Chondrocyte (in vitro differentiated cells): ENCODE results near the gene CAMK1G. TPM values are rescaled to one million over a fixed set of nuclear protein-coding genes. Genes with fewer than 3 reads are reported as not detected.

Source experiments
- DNase-seq: peaks from one replicate; pipeline ENCODE4 v3.0.0; 2021; ENCODE audit warnings: mixed read lengths, low spot score
- H3K27ac Mint-ChIP-seq: one replicate; pipeline ENCODE4 v1.8.0; 2021; ENCODE audit warnings: mild to moderate bottlenecking, moderate library complexity, mixed read lengths; ENCODE audit not compliant: unreplicated experiment
- H3K27me3 Mint-ChIP-seq: 2 replicates; pipeline ENCODE4 v1.8.0; 2021; ENCODE audit warnings: low read depth, mixed read lengths
- H3K36me3 Mint-ChIP-seq: 2 replicates; pipeline ENCODE4 v1.8.0; 2021; ENCODE audit warnings: low read depth, mixed read lengths
- H3K4me1 Mint-ChIP-seq: 2 replicates; pipeline ENCODE4 v1.8.0; 2021; ENCODE audit warnings: low read depth, mild to moderate bottlenecking, mixed read lengths
- H3K4me3 Mint-ChIP-seq: one replicate; pipeline ENCODE4 v1.8.0; 2021; ENCODE audit warnings: mild to moderate bottlenecking, moderate library complexity, mixed read lengths; ENCODE audit not compliant: unreplicated experiment
- H3K9me3 Mint-ChIP-seq: 2 replicates; pipeline ENCODE4 v1.8.0; 2021; ENCODE audit warnings: low read depth, mixed read lengths
- CTCF ChIP-seq: fragments of 200-600 bp; sonication (generic); IDR thresholded peaks from 2 replicates; pipeline ENCODE4 v1.5.0; 2021; ENCODE audit warnings: antibody characterized with exemption, mild to moderate bottlenecking, moderate library complexity
- total RNA-seq: library from RNA; stranded (reverse); gene quantifications from 3 replicates; pipeline ENCODE4 v1.2.1, GENCODE V29; 2021

CAMK1G gene
- total RNA-seq, 1 donor from 2014 or later: not detected

GRCh38 chr1:209648346-209648745 is 64.8 kb downstream of the CAMK1G start:
- H3K27me3 Mint-ChIP-seq: no peaks in the 10 kb centered on the region
- no peak for DNase-seq

DNA sequence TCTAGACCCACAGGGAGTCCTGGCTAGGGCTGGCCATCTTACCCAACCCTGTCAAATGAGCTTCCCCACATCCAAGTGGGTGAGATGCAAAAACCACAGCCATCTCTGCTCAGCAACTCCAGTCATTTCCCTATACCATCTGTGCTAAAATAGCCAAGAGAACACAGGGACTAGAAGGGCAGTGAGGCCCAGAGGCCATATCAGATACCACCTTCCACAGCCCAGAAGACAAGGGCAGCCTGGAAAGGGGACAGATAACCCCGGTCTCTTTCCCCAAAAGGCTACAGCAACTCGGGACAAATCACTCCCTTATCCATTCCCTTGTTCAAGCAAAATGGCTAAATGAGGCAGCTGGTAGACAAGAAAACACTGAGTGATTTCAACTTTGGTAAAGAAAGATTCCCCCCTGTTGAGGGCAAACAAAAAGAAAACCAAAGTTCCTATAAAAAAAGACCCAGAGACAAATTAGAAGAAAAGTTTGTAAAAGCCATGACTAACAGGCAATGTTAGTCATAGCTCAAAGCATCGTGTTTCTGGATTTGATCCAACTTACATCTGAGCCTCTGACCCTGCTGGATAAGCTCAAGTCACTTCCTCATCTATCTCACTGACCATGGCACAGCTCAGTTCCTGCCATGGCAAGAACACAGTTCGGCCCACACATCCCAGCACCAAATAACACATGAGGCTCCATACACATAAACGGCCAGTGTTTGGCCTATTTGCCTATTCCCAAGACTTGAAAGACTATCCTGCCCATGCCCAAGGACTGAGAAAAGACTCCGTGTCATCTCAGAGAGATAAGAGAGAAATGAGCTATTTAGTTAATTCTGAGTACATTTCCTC is 65.6 kb downstream of the CAMK1G start:
- H3K36me3 Mint-ChIP-seq: no peaks in the 10 kb centered on the region
- peaks cover 69% of the 10 kb centered on the region for H3K4me1 Mint-ChIP-seq

More at GRCh38 chr1:209648346-209648745, 64.8 kb downstream of the CAMK1G start:
- H3K9me3 Mint-ChIP-seq: no peaks in the 10 kb centered on the region
- no peak overlapping the region for H3K4me3 Mint-ChIP-seq
- peaks cover 69% of the 10 kb centered on the region for H3K4me1 Mint-ChIP-seq
- no peak overlapping the region for H3K27ac Mint-ChIP-seq
- TF ChIP-seq CTCF: no peak
- H3K36me3 Mint-ChIP-seq: no peaks in the 10 kb centered on the region

GRCh38 chr1:209650454-209650853 is 66.9 kb downstream of the CAMK1G start:
- Mint-ChIP-seq H3K4me3 (no peak overlapping the region), H3K4me1 (peaks cover 71% of the 10 kb centered on the region), H3K36me3 (no peaks in the 10 kb centered on the region)

More for the DNA sequence above, 65.6 kb downstream of the CAMK1G start:
- no peaks in the 10 kb centered on the region for H3K9me3 Mint-ChIP-seq
- TF ChIP-seq CTCF: no peak
- H3K4me3 Mint-ChIP-seq: no peak overlapping the region
- no peaks in the 10 kb centered on the region for H3K27me3 Mint-ChIP-seq
- H3K27ac Mint-ChIP-seq: peak overlapping the region; percentile 88
- DNase-seq: no peak

DNA sequence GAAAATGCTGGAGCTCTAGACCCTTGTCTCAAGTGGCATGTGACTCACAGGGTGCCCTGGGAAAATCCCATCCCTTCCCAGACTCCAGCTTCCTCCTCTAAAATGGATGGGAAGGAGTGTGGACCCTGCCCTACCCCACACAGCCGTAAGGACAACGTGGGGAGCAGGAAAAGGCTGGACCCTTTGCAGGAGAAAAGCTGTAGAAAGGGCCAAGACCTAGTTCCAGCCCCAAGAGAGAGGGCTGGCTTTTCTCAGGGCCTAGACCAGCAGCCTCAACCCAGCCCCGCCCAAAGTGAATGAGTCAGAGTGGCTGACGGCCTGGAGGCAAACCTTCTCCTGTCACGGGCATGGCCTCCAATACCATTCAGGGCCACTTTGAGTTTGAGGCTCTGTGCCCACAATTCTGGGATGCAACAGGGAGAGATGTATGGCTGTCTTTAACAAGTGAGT is 67.6 kb downstream of the CAMK1G start:
- no peak for TF ChIP-seq CTCF
- Mint-ChIP-seq H3K4me1 (peaks cover 71% of the 10 kb centered on the region), H3K36me3 (no peaks in the 10 kb centered on the region), H3K27me3 (peaks cover 2% of the 10 kb centered on the region), H3K9me3 (no peaks in the 10 kb centered on the region), H3K4me3 (no peak overlapping the region), H3K27ac (peak overlapping the region; percentile 83)
- DNase-seq: no peak

More at GRCh38 chr1:209650454-209650853, 66.9 kb downstream of the CAMK1G start:
- peak overlapping the region; percentile 57 for H3K27ac Mint-ChIP-seq
- DNase-seq: no peak
- H3K27me3 Mint-ChIP-seq: peaks cover 2% of the 10 kb centered on the region
- TF ChIP-seq CTCF: no peak
- no peaks in the 10 kb centered on the region for H3K9me3 Mint-ChIP-seq

GRCh38 chr1:209652121-209652735 is 68.7 kb downstream of the CAMK1G start, which contains the start of gene LAMB3:
Gene LAMB3 (minus strand): TSS chr1:209652425. CDS start chr1:209650944, 1,481 bp downstream.
- DNase-seq: no peak
- Mint-ChIP-seq H3K4me3 (no peak within 1 kb of the TSS), H3K4me1 (peaks cover 63% of the 10 kb centered on the region), H3K27ac (peak within 1 kb of the TSS; percentile 83), H3K9me3 (no peaks in the 10 kb centered on the region), H3K27me3 (peaks cover 2% of the 10 kb centered on the region), H3K36me3 (no peaks in the 10 kb centered on the region)
- TF ChIP-seq CTCF: no peak
